ENCODE data around the gene SELENOO.
A peak's percentile ranks its signal among the peaks of the same experiment; 100 is the strongest.

The SELENOO gene

GRCh38 chr22:50257041-50257440, 56.2 kb downstream of the SELENOO start:
- H3K4me3 ChIP-seq (ENCODE audit: low read length) = no peak overlapping the region
- no peak for TF ChIP-seq ZNF274 (IDR thresholded peaks at IDR 0.05; ENCODE audit: low read depth, low read length)

GRCh38 chr22:50257451-50258360, 56.9 kb downstream of the SELENOO start:
- H3K4me3 ChIP-seq (ENCODE audit: low read length) = no peak overlapping the region
- no peak for TF ChIP-seq ZNF274 (IDR thresholded peaks at IDR 0.05; ENCODE audit: low read depth, low read length)

- no peak for TF ChIP-seq ZNF274 (IDR thresholded peaks at IDR 0.05; ENCODE audit: low read depth, low read length)
Observed at GRCh38 chr22:50258361-50259292, 57.8 kb downstream of the SELENOO start.

GRCh38 chr22:50259302-50259701, 58.5 kb downstream of the SELENOO start:
- no peak overlapping the region for H3K4me3 ChIP-seq (ENCODE audit: low read length)
- TF ChIP-seq ZNF274 (IDR thresholded peaks at IDR 0.05; ENCODE audit: low read depth, low read length) = no peak

More at GRCh38 chr22:50258361-50259292, 57.8 kb downstream of the SELENOO start:
- no peak overlapping the region for H3K4me3 ChIP-seq (ENCODE audit: low read length)

GRCh38 chr22:50260434-50260800, 59.6 kb downstream of the SELENOO start:
- peak overlapping the region; percentile 73 for H3K4me3 ChIP-seq (ENCODE audit: low read length)
- no peak for TF ChIP-seq ZNF274 (IDR thresholded peaks at IDR 0.05; ENCODE audit: low read depth, low read length)

GRCh38 chr22:50260801-50261614, 60.2 kb downstream of the SELENOO start:
- H3K4me3 ChIP-seq (ENCODE audit: low read length) = peak overlapping the region; percentile 73
- no peak for TF ChIP-seq ZNF274 (IDR thresholded peaks at IDR 0.05; ENCODE audit: low read depth, low read length)

GRCh38 chr22:50261615-50262459, 61.0 kb downstream of the SELENOO start, which contains the start of gene MAPK12:
TSS of gene MAPK12 (minus strand) at chr22:50261683. CDS start at chr22:50261509, 174 bp downstream.
- peak within 1 kb of the TSS; percentile 73 for H3K4me3 ChIP-seq (ENCODE audit: low read length)
- no peak for TF ChIP-seq ZNF274 (IDR thresholded peaks at IDR 0.05; ENCODE audit: low read depth, low read length)

GRCh38 chr22:50262460-50262911, 61.7 kb downstream of the SELENOO start:
- no peak for TF ChIP-seq ZNF274 (IDR thresholded peaks at IDR 0.05; ENCODE audit: low read depth, low read length)
- no peak overlapping the region for H3K4me3 ChIP-seq (ENCODE audit: low read length)

GRCh38 chr22:50262973-50263617, 62.3 kb downstream of the SELENOO start:
- no peak for TF ChIP-seq ZNF274 (IDR thresholded peaks at IDR 0.05; ENCODE audit: low read depth, low read length)
- H3K4me3 ChIP-seq (ENCODE audit: low read length) = no peak overlapping the region

GRCh38 chr22:50264104-50264745, 63.4 kb downstream of the SELENOO start:
- H3K4me3 ChIP-seq (ENCODE audit: low read length) = no peak overlapping the region
- no peak for TF ChIP-seq ZNF274 (IDR thresholded peaks at IDR 0.05; ENCODE audit: low read depth, low read length)

- TF ChIP-seq ZNF274 (IDR thresholded peaks at IDR 0.05; ENCODE audit: low read depth, low read length) = no peak
- no peak overlapping the region for H3K4me3 ChIP-seq (ENCODE audit: low read length)
Observed at GRCh38 chr22:50264946-50265669, 64.3 kb downstream of the SELENOO start.
